ENCODE data around the gene MINPP1. TPM values are rescaled to one million over a fixed set of nuclear protein-coding genes. Genes with fewer than 3 reads are reported as not detected.

Gene MINPP1
- total and polyA plus RNA-seq, 2 donors from 2014 or later: 13.1 to 15.7 TPM

GRCh38 chr10:87503401-87503800, 1.3 kb upstream of the MINPP1 start:
- H3K9me3 ChIP-seq (ENCODE audit: control insufficient read depth in 2 of 3, insufficient read depth in 1 of 3, low read length in 3 of 3): no peaks in the 10 kb centered on the region
- H3K27ac ChIP-seq (ENCODE audit: low read depth in 2 of 2, low read length in 2 of 2): no peak overlapping the region
- no peak overlapping the region for H3K4me3 ChIP-seq (ENCODE audit: low read length in 3 of 3)
- intact Hi-C loops (cut with DNase I): no loop called here
- no peak for TF ChIP-seq CTCF (IDR thresholded peaks at IDR 0.05; ENCODE audit: borderline replicate concordance, extremely low read depth, insufficient read depth)
- DNase-seq (no peak), FAIRE-seq (no peak)
- H3K36me3 ChIP-seq (ENCODE audit: control insufficient read depth in 2 of 3, insufficient read depth in 3 of 3, low read length in 3 of 3): no peaks in the 10 kb centered on the region
- peaks cover 0 to 5% (median 2%) of the 10 kb centered on the region in 3 donors for H3K4me1 ChIP-seq (ENCODE audit: control insufficient read depth in 2 of 3, insufficient read depth in 2 of 3, low read depth in 1 of 3, low read length in 3 of 3)
- H3K9ac ChIP-seq (ENCODE audit: low read length in 3 of 3): no peak overlapping the region
- H3K27me3 ChIP-seq (ENCODE audit: control insufficient read depth, insufficient read depth, low read length): no peaks in the 10 kb centered on the region

GRCh38 chr10:87503886-87504285, 807 bp upstream of the MINPP1 start:
- Histone ChIP-seq H3K4me3 (ENCODE audit: low read length in 3 of 3) (peak overlapping the region; percentile 23 to 75 (median 75)), H3K9me3 (ENCODE audit: control insufficient read depth in 2 of 3, insufficient read depth in 1 of 3, low read length in 3 of 3) (no peaks in the 10 kb centered on the region)
- intact Hi-C loops (cut with DNase I): no loop called here

GRCh38 chr10:87504307-87504639, 420 bp upstream of the MINPP1 start:
- Histone ChIP-seq H3K27ac (ENCODE audit: low read depth in 2 of 2, low read length in 2 of 2) (peak overlapping the region; percentile 34 to 45), H3K9me3 (ENCODE audit: control insufficient read depth in 2 of 3, insufficient read depth in 1 of 3, low read length in 3 of 3) (no peaks in the 10 kb centered on the region), H3K27me3 (ENCODE audit: control insufficient read depth, insufficient read depth, low read length) (no peaks in the 10 kb centered on the region), H3K9ac (ENCODE audit: low read length in 3 of 3) (peak overlapping the region; percentile 2 to 68 (median 26)), H3K36me3 (ENCODE audit: control insufficient read depth in 2 of 3, insufficient read depth in 3 of 3, low read length in 3 of 3) (peaks cover 0 to 6% (median 3%) of the 10 kb centered on the region in 3 donors), H3K4me3 (ENCODE audit: low read length in 3 of 3) (peak overlapping the region; percentile 23 to 75 (median 75)), H3K4me1 (ENCODE audit: control insufficient read depth in 2 of 3, insufficient read depth in 2 of 3, low read depth in 1 of 3, low read length in 3 of 3) (peaks cover 0 to 5% (median 2%) of the 10 kb centered on the region in 3 donors)
- DNase-seq: no peak
- intact Hi-C loops (cut with DNase I): no loop called here
- TF ChIP-seq CTCF (IDR thresholded peaks at IDR 0.05; ENCODE audit: borderline replicate concordance, extremely low read depth, insufficient read depth): no peak
- no peak for FAIRE-seq

More at GRCh38 chr10:87503886-87504285, 807 bp upstream of the MINPP1 start:
- Histone ChIP-seq H3K36me3 (ENCODE audit: control insufficient read depth in 2 of 3, insufficient read depth in 3 of 3, low read length in 3 of 3) (peaks cover 0 to 3% (median under 1%) of the 10 kb centered on the region in 3 donors), H3K27ac (ENCODE audit: low read depth in 2 of 2, low read length in 2 of 2) (peak overlapping the region in 1 of 2 donors; percentile 34), H3K9ac (ENCODE audit: low read length in 3 of 3) (no peak overlapping the region), H3K4me1 (ENCODE audit: control insufficient read depth in 2 of 3, insufficient read depth in 2 of 3, low read depth in 1 of 3, low read length in 3 of 3) (peaks cover 0 to 5% (median 2%) of the 10 kb centered on the region in 3 donors), H3K27me3 (ENCODE audit: control insufficient read depth, insufficient read depth, low read length) (no peaks in the 10 kb centered on the region)
- FAIRE-seq: no peak
- no peak for DNase-seq
- TF ChIP-seq CTCF (IDR thresholded peaks at IDR 0.05; ENCODE audit: borderline replicate concordance, extremely low read depth, insufficient read depth): no peak
